Measurements from ENCODE around the gene TCEANC.

TCEANC gene

DNA sequence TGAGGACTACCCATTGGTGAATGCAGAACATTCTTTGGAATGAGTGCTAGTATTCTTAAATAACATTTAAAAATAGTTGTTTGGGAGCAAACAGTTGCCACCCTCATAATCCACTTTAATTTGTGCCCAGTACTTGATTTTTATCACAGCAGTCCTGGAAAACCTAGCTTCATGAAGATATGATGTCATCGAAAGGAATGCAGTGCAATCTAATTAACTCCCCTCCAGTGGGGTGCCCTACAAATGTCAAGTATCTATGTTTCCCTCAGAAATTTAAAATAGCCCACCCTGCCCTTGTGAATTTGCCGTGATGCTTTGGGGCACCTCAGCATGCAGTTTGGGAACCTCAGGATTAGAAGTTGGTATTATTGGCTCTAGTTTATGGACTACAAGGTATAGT lies 41.4 kb downstream of the TCEANC start:
- no peak for DNase-seq

DNA sequence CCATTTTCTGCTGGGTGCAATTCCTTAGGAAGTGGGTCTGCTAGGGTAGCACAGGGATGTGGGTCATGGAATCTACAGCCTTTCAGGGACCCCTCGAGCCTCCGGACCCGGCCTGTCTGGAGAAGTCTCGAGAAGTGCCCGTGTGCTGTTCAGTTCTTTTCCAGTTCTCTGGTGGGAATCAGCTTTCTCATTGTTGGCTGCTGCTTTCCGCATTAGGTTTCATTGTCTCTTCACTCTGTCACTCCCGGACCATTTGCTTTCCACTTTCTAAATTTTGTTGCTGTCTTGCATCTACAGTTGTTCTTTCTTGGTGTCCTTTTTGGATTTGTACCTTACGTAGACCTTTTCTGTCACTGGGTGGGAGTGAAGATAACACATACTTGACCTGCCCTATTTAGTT lies 42.0 kb downstream of the TCEANC start:
- DNase-seq: no peak

DNA sequence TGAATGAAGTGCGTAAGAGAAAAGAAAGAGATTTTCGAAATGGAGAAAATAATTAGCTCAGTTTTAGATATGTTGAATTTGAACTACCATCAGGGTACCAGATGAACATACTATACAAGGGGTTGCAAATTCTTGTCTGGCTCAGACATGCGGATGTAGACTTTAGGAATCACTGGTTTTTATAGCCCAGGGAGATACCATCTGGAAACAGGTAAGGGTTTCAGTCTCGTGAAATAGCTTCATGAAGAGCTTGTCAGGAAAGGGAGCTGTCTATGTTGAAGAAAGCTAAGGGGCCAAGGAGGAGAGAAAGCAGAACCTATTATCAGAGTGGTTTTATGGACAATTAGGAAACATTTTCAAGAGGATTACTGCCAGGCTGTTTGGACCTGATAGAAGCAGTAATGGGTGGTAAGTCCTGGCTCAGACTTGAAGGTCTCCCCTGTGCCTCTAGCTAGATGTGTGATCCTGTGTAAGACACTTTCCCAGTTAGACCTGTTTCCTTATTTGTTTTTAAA lies 42.7 kb downstream of the TCEANC start:
- no peak for DNase-seq

DNA sequence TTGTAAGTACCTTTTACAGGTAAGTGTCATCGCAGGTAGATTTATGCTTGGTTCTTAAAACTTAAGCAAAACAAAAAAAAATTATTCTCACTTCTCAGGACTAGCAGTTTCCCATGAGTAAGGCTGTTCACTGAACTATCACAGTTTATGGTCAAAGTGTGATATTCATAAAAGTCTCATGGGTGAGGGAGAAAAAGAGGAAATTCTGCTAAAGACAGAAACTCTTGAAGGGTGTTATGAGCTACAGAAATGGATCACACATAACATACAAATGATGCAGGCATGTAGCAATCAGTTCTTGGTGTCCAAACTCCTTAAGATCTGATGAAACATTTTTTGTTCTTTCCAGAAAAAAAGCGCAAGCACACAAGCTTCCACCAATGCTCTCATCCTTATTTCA lies 44.5 kb downstream of the TCEANC start:
- DNase-seq: no peak

DNA sequence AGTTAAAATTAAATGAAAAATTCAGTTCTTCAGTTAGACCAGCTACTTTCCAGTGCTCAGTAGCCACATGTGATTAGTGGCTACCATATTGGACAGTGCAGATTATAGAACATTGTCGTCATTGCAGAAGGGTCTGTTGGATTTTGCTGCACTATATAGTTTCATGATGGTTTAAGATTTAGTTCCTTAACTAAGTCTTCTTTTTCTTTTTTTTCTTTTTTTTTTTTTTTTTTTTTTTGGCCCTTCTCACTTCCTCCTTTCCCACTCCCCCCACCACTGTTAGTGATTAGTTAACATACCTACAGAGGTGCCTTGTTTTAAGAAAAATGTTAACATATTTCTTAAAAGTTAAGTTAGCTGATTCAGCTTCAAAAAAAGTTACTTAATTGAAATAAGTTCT lies 45.0 kb downstream of the TCEANC start:
- no peak for DNase-seq

DNA sequence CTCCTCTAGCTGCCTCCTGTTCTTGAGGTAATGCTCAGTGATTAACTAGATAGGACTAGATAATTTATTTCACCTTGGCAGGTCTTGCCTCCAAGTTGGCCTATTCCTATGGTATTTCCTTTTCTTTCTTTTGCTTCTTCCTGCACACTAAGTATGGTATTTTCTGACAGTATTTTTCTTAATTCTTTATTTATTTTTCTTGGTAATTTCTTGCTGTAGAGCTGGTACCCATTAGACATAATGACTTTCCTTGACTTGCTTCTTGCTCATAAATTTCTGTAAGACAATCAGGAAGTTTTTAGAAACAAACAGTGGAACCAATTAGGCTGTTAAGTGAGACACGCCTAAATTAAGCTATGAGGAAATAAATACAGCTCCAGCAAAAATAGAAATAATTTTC lies 45.5 kb downstream of the TCEANC start:
- DNase-seq: no peak

DNA sequence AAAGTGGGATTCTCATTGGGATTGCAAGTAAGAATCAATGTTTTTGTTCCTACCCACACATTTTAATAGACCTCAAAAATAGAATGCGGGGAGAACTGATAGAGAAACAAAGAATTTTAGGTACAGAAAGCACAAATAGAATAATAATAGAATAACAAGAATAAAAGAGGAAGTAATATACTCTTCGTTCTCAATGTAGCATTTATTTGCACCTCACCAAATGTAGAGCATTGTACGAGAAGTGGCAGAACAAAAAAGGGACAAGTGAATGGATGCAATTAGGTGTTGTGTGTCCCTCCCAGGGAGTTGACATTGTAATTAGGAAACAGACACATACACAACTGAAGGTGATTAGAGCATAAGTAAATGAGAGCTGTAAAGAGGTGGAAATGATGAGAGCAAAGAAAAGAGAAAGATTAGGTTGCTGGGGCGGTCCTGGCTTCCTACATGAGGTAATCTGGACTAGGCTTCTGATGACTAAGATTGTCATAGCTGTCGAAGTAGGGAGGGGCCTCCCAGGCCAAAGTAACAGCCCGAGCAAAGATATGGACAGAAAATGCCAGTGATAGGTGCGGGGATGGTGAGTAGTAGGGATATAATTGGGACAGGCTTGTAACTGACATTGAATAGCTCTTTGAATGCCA lies 46.4 kb downstream of the TCEANC start:
- DNase-seq: peak; percentile 13

DNA sequence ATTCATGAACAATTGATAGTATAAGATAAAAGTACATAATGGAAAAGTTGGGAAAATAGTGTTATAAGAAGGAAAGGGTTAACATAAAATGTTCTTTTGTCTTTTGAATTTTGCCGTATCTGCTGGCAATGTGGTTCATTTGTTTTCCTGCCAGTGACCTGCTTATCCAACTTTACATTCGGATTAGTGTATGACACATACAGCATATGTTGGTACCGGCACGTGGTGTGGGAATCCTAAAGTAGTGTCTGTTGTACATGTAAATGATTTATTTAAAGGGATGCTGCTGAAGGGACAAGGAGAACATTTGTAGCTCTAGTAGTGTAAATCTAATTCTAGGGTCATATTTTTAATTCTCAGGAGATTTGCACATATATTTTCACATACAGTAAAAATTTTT lies 47.4 kb downstream of the TCEANC start:
- DNase-seq: no peak

DNA sequence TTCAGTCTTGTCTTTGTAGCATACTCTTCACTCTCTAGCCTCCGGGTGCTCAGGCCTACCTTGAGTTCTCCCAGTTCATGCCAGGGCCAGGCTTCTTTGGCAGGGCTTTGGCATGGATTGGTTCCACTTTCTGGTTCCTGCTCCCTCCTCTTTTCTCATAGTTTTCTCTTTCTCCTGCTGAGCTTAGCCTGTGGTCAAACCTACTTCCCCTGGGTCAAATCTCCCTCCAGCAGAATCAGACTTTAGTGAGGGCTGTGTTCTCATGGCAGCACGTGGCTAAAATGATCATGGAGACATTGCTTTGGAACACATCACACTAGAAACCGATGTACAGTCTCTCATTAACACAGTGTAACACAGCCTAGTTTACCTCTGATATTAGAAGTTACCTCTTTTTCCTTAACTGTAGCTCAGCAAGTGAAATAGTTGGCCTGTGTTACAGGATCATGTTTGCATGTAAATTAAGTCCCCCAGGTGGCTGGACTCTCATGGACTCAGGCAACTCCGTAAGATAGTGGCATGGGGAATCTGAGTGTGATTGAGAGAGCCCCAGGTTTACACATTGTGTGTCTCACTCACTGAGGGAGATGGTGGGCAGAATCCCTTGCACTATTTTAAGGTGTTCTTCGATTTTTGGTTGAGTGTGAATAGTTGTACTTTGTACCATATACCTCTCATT lies 49.3 kb downstream of the TCEANC start:
- no peak for DNase-seq

DNA sequence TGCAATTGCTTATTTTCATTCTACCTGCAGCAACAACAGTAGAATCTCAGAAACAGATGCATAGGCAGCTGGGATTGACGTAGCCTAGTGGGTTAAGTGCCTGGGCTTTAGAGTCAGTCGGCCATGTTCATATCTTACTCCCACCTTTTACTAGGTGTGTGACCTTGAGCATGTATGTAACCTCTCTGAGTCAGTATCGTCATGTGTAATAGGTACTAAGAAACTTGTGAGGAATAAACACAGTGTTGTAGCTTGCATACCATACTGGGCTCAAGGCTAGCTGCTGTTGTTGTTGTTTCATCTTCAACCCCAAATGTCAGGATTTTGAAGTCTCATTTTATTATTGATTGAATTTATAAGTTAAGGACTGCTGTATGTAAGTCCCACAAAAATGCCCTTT lies 50.2 kb downstream of the TCEANC start:
- DNase-seq: no peak

DNA sequence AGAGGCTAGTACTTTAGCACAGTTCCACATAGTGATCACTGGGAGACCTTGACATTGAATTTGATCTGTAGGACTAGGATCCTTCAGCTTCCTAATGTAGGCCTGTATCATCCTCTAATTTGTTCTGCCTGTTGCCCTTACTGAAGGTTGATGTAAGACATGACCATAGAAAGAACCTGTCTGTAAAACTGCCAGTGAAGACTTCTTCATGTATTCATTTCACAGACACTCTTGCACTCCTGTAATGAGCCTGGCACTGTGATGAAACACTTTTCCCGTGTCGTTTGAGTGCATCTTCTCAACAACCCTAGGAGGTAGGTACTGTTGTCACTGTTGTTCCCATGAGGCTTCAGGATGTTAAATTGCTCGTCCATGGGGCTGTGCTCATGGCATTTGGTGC lies 50.6 kb downstream of the TCEANC start:
- no peak for DNase-seq

DNA sequence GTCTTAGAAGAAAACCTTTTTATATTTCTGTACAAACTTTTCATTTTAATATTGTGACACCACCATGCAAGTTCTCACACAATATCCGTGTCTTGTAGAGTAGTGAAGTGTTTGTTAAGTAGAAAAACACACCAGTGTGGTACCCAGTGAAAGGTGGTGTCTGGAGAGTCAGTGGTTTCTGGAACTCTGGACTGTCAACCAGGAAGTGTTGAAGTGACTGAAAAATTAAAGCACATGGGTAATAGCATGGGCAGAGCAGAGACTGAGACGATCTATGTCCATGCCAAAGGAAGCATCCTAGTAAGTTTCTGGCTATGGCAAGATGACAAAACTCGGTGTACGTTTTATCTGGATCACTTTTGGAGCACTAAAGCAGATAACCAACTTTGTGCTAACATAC lies 58.2 kb downstream of the TCEANC start:
- no peak for DNase-seq

Data from COR-L47 (cell line).